ENCODE results near the gene SNAP29. TPM values are rescaled to one million over a fixed set of nuclear protein-coding genes. Genes with fewer than 3 reads are reported as not detected.
A peak's percentile ranks its signal among the peaks of the same experiment; 100 is the strongest.
"Not testable (repeated sequence)": the region's sequence is repeated elsewhere in the genome, so short reads cannot be mapped to it uniquely, and the experiment has no call there.

The SNAP29 gene
- 100 to 1,000 TPM in 1 of 12 donors, 10 to 100 TPM in 11; 22.7 to 131 (median 27.9) TPM for polyA plus RNA-seq (ENCODE audit: insufficient read length in 12 of 12)
- long read RNA-seq, donor 1, full-length matches to known transcripts = 24 of 34 reads
- long read RNA-seq, donor 1, partial matches to known transcripts = 10 of 34 reads
- long read RNA-seq, donor 1, other reads (novel, unspliced or antisense) = 0 of 34 reads
- long read RNA-seq, donor 2, full-length matches to known transcripts = 9 of 24 reads
- long read RNA-seq, donor 2, partial matches to known transcripts = 10 of 24 reads
- long read RNA-seq, donor 2, other reads (novel, unspliced or antisense) = 5 of 24 reads
- long read RNA-seq, donor 3, full-length matches to known transcripts = 7 of 7 reads
- long read RNA-seq, donor 3, partial matches to known transcripts = 0 of 7 reads
- long read RNA-seq, donor 3, other reads (novel, unspliced or antisense) = 0 of 7 reads
- long read RNA-seq, donor 4, full-length matches to known transcripts = 7 of 7 reads
- long read RNA-seq, donor 4, partial matches to known transcripts = 0 of 7 reads
- long read RNA-seq, donor 4, other reads (novel, unspliced or antisense) = 0 of 7 reads
- long read RNA-seq, donor 5, full-length matches to known transcripts = 20 of 20 reads
- long read RNA-seq, donor 5, partial matches to known transcripts = 0 of 20 reads
- long read RNA-seq, donor 5, other reads (novel, unspliced or antisense) = 0 of 20 reads
- long read RNA-seq, donor 6, full-length matches to known transcripts = 8 of 8 reads
- long read RNA-seq, donor 6, partial matches to known transcripts = 0 of 8 reads
- long read RNA-seq, donor 6, other reads (novel, unspliced or antisense) = 0 of 8 reads
- long read RNA-seq, donor 7, full-length matches to known transcripts = 6 of 11 reads
- long read RNA-seq, donor 7, partial matches to known transcripts = 5 of 11 reads
- long read RNA-seq, donor 7, other reads (novel, unspliced or antisense) = 0 of 11 reads
- long read RNA-seq, donor 8, full-length matches to known transcripts = 16 of 16 reads
- long read RNA-seq, donor 8, partial matches to known transcripts = 0 of 16 reads
- long read RNA-seq, donor 8, other reads (novel, unspliced or antisense) = 0 of 16 reads
- long read RNA-seq, donor 9, full-length matches to known transcripts = 10 of 10 reads
- long read RNA-seq, donor 9, partial matches to known transcripts = 0 of 10 reads
- long read RNA-seq, donor 9, other reads (novel, unspliced or antisense) = 0 of 10 reads
- long read RNA-seq, donor 10, full-length matches to known transcripts = 14 of 14 reads
- long read RNA-seq, donor 10, partial matches to known transcripts = 0 of 14 reads
- long read RNA-seq, donor 10, other reads (novel, unspliced or antisense) = 0 of 14 reads
- long read RNA-seq, donor 11, full-length matches to known transcripts = 7 of 7 reads
- long read RNA-seq, donor 11, partial matches to known transcripts = 0 of 7 reads
- long read RNA-seq, donor 11, other reads (novel, unspliced or antisense) = 0 of 7 reads

DNA sequence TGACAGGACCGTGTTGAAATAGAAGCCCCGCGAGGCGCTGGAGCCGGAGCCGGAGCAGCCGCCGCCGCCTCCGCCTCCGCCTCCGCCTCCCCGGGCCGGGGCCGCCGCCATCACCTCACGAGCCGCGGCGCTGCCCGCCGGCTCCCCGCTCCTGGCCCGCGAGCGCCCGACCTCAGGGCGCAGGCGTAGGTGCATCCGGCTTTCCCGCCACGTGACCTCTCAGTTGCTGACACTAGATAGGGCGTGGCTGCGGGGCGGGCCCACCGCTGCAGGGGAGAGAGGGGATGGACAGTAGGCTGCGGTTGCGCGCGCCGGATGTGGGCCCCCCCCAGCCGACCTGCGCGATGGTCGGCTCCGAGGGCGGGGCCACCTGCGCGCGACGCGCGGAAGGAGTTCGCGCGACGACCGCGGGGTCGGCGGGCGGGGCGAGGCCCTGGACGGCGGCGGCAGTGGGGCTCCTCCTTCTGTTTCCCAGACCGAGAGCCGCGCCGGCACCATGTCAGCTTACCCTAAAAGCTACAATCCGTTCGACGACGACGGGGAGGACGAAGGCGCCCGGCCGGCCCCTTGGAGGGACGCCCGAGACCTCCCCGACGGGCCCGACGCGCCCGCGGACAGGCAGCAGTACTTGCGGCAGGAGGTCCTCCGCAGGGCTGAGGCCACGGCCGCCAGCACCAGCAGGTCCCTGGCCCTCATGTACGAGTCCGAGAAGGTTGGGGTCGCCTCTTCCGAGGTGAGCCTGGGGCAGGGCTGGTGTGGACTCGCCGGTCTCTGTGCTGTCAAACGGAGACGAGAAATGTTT, at the start of gene SNAP29, which contains the start of gene PI4KA:
TSS of gene SNAP29 (plus strand) at position 393 of the 802 bp plus-strand sequence. CDS start at position 497, 104 bp downstream.
TSS of gene PI4KA (minus strand) at position 197 of the 802 bp plus-strand sequence. CDS start at position 111, 86 bp downstream.
- DNase-seq = peak; percentile 97

DNA sequence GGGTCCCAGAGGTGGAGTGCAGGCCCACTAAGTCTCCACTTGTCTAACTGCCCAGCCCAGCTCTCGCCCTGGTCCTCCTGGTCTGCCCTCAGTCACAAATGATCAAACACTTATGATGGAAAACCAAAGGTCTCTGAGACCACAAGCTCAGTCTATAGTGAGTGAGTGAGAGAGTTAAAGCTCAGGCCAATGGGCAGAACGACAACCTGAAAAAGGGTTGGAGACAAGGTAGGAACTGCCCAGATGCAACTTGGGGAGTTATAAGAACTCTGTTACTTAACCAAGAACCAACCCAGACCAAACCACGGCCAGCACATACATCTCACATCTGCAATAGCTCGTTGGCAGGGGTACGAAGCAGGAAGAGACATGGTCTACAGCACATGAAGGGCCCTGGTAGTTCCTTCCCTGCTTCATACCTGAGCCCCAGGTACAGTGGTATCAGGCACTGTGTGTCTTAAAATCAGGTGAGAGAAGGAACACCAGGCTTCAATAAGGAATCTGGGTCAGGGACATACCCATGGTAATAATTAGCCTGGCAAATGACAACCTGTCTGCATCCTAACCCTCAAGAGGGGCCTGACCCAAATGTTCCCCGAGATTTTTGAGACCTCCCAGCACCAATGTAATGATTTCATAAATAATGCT, 49.1 kb upstream of the SNAP29 start:
- no peak for DNase-seq

DNA sequence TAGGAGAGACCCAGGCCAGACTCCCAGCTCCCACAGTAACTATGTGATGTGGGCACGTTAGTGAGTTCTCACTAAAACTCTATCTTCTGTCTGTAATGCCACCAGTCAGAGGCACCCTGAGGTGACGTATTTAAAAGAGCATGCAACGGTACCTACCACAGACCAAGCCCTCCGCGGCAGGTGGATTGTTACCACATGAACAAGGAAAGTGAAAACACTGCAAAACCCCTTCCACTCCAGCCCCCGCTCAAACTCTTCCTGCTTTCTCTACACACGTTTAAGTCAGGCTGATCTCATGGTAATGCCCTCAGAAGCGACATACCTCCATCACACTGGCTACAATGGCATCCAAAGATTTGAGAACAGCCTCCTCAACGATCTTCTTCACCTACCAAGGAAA, 48.2 kb upstream of the SNAP29 start:
- no peak for DNase-seq

DNA sequence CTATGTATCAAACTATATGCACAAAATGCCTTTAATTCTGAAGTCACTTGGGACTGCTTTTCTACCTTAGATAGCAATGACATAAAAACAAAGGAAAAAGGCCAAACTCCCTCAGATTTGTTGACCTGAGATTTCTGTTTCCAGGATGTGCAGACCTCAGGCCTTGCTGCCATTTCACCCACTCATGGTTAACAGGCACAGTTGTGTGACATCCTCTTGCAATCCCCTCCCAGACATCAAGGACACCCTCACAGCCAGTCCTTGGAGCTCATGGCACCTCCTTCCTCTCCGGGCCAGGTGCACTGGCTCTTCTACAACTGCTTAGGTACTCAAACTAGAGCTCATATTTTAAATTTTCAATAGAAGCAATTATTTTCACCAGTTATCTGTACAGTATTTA, 47.6 kb upstream of the SNAP29 start:
- DNase-seq = no peak

DNA sequence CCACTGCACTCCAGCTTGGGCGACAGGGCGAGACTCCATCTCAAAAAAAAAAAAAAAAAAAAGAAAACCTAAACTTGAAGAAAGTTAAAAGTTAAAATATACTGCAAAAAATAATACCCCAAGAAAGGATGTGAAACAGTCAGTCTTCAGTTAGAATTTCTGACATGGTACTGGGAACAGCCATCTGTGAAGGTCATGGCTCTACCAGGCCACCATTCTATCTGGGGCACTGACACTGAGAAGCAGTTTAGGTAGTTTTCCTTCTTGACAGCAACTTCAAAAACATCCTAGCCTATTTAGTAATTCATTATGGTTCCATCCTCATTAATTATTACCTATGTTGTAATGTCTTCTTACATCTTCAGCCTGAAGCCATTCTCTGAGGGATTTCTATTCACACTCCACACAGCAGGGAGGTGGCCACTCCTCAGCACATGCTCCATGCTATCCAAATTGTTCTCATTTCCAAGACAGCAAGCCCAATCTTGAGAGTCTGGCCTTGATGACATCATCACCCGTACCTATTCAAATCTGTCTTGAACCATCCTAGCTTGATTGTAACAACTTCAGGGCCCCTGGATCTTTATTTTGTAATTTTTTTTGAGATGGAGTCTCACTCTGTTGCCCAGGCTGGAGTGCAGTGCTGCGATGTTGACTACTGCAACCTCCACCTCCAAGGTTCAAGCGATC, 46.7 kb upstream of the SNAP29 start:
- no peak for DNase-seq

DNA sequence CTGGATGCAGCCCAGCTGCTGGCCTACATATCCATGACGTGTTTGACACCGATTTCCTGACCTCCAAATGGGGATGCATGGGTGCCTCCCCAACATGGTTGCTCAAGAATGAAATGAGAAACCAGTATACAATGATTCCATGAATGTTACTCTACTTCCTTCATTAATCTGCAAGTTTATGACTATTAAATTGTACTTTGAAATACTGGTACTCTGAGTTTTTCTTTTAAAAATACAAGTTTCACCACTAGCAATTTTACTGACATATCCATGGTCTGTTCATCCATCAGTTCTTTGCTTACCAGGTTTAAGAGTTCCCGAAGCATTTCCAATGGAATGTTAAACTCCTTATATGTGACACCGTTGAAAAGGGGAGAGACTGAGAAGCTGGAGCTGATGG, 45.8 kb upstream of the SNAP29 start:
- no peak for DNase-seq

DNA sequence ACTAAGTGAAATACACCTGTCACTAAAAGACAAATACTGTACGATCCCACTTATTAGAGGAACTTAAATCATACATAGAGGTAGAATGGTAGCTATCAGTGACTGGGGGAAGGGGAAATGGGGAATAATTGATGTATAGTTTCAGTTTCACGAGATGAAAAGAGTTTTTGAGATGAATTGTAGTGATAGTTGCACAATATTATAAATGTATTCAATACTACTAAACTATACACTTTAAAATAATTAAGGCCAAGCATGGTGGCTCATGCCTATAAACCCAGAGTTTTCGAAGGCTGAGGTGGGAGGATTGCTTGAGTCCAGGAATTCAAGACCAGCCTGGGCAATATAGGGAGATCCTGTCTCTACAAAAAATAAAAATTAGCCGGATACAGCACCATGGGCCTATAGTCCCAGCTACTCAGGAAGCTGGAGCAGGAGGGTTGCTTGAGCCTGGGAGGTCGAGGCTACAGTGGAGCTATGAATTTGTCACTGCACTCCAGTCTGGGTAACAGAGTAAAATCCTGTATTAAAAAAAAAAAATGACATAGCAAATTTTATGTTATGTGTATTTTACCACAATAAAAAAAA, 44.5 kb upstream of the SNAP29 start:
- no peak for DNase-seq

DNA sequence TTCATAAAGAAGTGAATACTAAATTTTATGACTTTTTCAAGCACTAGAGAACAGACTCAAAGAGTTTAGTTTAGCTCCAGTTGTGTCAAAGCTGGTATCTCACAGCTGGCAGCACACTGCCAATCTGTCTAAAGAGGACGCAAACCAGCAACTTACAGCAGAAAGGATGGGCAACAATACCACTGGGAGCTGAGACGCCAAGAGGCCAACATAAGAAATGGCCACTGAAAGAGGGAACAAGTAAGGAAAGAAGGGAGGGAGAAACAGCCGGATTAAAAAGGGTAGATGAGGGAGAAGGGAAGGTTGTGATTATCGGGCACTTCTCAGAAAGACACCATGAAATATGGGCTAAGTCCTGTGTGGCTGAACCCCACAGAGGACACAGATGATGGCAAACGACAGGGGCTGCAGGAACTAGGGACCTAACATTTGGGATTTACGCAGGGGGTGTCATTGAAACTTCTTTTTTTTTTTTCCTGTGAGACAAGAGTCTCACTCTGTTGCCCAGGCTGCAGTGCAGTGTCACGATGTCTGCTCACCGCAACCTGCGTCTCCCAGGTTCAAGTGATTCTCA, 43.2 kb upstream of the SNAP29 start:
- DNase-seq = no peak

DNA sequence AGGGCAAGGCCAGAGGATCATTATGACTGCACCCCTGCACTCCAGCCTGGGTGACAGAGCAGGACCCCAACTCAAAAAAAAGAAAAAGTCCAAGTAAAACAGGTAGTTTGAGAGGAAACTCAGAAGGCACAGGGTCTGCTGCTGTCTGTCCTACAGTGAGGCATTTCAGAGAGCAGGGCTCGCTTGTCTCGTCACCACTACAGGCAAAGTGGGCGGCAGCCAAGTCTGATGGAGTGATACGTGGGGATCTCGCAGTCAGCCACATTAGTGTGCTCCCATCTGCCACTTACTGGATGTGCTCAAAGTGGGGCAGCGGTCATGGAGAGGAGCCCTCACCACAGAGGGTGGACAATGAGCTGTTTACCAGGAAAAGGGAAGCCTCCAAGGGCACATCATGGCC, 42.2 kb upstream of the SNAP29 start:
- no peak for DNase-seq

DNA sequence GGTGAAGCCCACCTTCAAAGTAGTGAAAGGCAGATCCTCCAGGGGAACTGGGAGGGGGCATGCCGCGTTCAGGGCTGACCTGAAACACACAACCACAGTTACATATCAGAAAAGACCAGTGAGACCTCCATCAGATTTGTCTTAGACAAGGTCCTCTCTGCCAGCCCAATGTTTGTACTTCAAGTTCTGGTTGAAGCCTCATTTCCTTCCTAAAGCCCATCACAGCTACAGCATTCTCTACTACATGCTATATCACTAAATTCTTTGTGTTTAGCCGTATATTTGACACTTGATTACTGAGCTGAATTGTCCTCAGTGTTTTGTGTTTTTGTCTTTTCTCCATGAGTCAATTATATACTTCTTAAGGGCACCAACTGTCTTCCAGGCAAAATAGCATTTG, 40.3 kb upstream of the SNAP29 start:
- no peak for DNase-seq

DNA sequence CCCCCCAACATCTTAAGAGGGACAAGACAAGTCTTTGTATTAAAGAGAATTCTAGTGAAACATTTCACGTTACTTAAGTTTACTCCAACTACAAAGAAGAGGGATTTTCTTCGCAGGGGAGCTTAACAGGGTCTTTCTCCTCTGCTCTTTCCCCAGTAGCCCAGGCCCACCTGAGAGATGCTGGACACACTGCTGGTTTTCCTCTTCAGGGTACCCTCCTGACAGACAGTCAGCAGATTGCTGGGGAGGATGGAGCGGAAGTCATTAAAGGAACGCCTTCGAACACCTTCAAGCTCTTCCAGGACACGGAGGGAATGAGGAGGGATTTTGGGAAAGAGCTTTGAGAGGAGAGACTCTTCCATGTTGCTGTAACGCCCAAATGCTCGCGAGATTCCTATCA, 39.3 kb upstream of the SNAP29 start:
- DNase-seq = no peak

DNA sequence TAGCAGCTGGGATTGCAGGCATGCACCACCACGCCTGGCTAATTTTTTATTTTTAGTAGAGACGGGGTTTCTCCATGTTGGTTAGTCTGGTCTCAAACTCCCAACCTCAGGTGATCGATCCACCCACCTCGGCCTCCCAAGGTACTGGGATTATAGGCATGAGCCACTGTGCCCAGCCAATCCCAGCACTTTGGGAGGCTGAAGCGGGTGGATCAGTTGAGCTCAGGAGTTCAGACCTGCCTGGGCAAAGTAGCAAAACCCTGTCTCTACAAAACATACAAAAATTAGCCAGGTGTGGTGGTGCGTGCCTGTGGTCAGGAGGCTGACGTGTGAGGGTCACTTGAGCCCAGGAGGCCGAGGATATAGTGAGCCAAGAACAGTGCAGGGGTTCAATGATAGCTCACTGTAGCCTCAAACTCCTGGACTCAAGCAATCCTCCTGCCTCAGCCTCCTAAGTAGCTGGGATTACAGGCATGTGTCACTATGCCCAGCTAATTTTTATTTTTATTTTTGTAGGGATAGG, 37.0 kb upstream of the SNAP29 start:
- DNase-seq = not testable (repeated sequence)

DNA sequence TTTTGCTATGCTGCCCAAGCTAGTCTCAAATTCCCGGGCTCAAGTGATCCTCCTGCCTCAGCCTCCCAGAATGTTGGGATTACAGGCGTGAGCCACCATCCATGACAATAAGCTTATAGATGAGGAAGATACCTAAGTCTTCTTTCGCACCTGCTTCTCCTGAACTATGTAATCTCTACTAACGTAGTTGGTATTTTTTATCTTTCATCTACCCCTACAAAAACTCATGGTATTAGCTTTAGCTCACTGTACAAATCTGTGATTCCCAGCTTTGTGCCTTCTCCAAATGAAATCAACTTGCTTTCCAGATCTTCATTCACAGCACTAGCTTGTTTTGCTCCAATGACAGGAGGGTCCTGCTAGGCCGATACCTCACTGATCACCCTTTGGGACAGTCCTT, 36.6 kb upstream of the SNAP29 start:
- DNase-seq = no peak

DNA sequence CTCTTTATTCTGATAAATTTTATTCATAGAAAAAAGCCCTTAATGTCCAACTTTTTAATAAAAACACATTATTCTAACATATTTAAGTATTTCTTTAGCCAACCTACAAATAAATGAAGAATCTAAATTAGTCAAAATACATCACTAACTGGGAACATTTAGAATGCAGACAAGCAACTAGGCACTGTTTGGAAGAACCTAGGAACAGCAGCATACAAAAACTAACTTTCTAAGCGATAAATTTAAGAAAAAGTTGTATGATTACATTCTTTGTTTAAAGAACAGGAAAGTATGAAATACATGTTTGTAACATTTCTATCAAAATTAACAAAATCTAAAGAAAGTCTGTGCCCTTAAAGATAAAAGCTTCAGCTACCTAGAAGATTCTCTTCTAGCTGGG, 35.5 kb upstream of the SNAP29 start:
- no peak for DNase-seq

DNA sequence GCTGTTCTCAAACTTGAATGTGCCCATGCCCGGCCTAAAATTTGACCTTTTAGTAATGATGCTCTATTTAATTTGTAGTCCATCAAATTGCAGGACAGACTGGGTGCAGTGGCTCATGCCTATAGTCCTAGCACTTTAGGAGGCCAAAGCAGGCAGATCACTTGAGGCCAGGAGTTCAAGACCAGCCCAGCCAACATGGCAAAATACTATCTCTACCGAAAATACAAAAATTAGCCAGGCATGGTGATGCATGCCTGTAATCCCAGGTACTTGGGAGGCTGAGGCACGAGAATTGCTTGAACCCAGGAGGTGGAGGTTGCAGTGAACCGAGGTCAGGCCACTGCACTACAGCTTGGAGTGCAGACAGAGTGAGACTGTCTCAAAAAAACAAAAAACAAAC, 33.6 kb upstream of the SNAP29 start:
- DNase-seq = not testable (repeated sequence)

DNA sequence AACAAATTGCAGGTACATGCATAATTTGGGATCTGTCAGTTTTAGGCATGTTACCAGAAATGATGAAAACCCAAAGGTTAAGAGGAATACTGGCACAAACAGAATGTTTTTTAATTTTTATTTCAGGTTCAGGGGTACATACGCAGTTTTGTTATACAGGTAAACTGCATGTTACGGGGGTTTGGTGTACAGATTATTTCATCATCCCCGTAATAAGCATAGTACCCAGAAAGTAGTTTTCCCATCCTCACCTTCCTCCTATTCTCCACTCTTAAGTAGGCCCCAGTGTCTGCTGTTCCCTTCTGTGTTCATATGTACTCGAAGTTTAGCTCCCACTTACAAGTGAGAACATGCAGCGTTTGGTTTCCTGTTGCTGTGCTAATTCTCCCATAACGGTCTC, 33.2 kb upstream of the SNAP29 start:
- DNase-seq = no peak

DNA sequence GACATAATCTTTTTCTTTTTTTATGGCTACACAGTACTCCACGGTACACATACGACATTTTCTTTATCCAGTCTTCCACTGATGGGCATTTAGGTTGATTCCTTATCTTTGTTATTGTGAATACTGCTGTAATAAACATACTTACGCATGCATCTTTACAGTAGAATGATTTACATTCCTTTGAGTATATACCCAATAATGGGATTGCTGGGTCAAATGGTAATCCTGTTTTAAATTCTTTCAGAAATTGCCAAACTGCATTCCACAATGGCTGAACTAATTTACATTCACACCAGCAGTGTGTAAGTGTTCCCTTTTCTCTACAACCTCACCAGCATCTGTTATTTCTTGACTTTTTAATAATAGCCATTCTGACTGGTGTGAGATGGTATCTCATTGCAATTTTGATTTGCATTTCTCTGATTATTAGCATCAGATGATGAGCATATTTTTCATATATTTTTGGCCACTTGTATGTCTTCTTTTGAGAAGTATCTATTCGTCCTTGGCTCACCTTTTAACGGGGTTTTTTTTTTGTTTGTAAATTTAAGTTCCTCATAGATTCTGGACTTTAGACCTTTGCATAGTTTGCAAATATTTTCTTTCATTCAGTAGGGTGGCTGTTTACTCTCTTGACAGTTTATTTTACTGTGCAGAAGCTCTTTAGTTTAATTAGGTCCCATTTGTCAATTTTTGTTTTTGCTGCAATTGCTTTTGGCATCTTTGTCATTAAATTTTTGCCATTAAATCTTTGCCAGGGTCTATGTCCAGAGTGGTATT, 32.2 kb upstream of the SNAP29 start:
- not testable (repeated sequence) for DNase-seq

All from muscle of arm (tissue), 14 donors.